IPS DF 6.9 (cell line): ENCODE results near the gene MYRF.

Source experiments
- DNase-seq: peaks from one replicate; pipeline ENCODE4 v3.0.0-alpha.2; 2013; ENCODE audit warnings: low read depth, low spot score
- H3K27ac ChIP-seq: one replicate; pipeline ENCODE4 v1.5.1; 2013; ENCODE audit warnings: low read length, control low read depth
- H3K27me3 ChIP-seq: 2 replicates; pipeline ENCODE4 v1.6.1; 2013; ENCODE audit warnings: mild to moderate bottlenecking, low read length; ENCODE audit not compliant: control insufficient read depth, insufficient read depth
- H3K36me3 ChIP-seq: 2 replicates; pipeline ENCODE4 v1.6.1; 2013; ENCODE audit warnings: low read length; ENCODE audit not compliant: control insufficient read depth, insufficient read depth
- H3K4me1 ChIP-seq: 2 replicates; pipeline ENCODE4 v1.6.1; 2013; ENCODE audit warnings: low read length; ENCODE audit not compliant: control insufficient read depth, insufficient read depth
- H3K4me3 ChIP-seq: 2 replicates; pipeline ENCODE4 v1.5.1; 2013; ENCODE audit warnings: mild to moderate bottlenecking, low read length
- H3K9me3 ChIP-seq: 2 replicates; pipeline ENCODE4 v1.6.1; 2013; ENCODE audit warnings: low read length, inconsistent platforms; ENCODE audit not compliant: control insufficient read depth, insufficient read depth
- WGBS: extraction: QIAGEN DNeasy Blood & Tissue Kit; methylation state at CpG from one replicate; pipeline ENCODE4 v1.1.7; 2013; ENCODE audit warnings: mixed read lengths, missing lambda C conversion rate; ENCODE audit not compliant: insufficient read length, insufficient coverage; 5-methylcytosine and 5-hydroxymethylcytosine counted together

MYRF gene

DNA sequence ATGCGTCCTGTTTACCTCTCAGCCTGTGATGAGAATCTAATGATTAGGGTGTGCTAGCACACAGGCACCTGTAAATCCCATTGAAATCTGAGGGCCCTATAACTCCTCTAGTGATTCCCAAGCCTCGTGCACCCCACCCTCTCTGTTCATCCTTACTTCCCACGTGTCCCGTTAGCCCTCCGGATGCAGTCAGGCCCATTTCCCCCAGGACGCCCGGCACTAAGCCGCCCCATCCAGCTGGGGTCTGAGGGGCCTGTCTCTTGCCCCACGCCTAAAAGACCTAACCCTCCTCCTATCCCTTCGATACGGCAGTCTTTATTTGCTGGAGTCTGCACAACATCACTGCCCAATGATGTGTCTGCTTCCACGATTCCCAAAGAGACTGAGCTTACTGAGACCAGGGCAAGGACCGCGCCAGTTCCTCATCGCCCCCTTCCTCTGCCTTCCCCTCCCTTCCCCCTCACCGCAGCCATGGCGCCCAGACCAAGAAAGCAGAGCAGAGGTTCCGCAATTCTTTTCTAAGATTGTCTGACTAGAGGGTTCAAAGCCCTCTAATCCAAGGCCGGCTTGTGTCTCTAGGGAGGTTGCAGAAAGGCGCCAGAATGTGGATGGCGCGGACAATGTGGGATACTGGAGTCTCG, 74.6 kb downstream of the MYRF start:
- Histone ChIP-seq H3K4me3 (peak overlapping the region; percentile 68; the same call in 1 of the 2 replicates), H3K27me3 (no peaks in the 10 kb centered on the region), H3K36me3 (no peaks in the 10 kb centered on the region), H3K4me1 (no peaks in the 10 kb centered on the region), H3K27ac (peak overlapping the region; percentile 15), H3K9me3 (no peaks in the 10 kb centered on the region)
- DNase-seq = no peak
- no CpG with 5 or more reads among the region's 23 CpGs for WGBS

- peaks cover 2% of the 10 kb centered on the region for H3K4me1 ChIP-seq
- no CpG with 5 or more reads among the region's 83 CpGs for WGBS
- no peaks in the 10 kb centered on the region for H3K9me3 ChIP-seq
- peak within 1 kb of the TSS; percentile 15 for H3K27ac ChIP-seq
- peak within 1 kb of the TSS; percentile 68 for H3K4me3 ChIP-seq
- H3K36me3 ChIP-seq = no peaks in the 10 kb centered on the region
- no peaks in the 10 kb centered on the region for H3K27me3 ChIP-seq
- peak; percentile 74 for DNase-seq
These were observed 75.3 kb downstream of the MYRF start, which contains the start of gene FADS2 for GRCh38 chr11:61827571-61828378. Gene FADS2 (plus strand): TSS chr11:61828300. CDS start chr11:61828391, 91 bp downstream.

DNA sequence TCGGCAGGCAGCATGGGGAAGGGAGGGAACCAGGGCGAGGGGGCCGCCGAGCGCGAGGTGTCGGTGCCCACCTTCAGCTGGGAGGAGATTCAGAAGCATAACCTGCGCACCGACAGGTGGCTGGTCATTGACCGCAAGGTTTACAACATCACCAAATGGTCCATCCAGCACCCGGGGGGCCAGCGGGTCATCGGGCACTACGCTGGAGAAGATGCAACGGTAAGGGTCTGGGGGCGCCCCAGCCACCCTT, 75.9 kb downstream of the MYRF start:
- WGBS = no CpG with 5 or more reads among the region's 16 CpGs
- H3K9me3 ChIP-seq = no peaks in the 10 kb centered on the region
- no peak for DNase-seq
- H3K36me3 ChIP-seq = no peaks in the 10 kb centered on the region
- peak overlapping the region; percentile 68 for H3K4me3 ChIP-seq
- H3K27ac ChIP-seq = no peak overlapping the region
- peaks cover 4% of the 10 kb centered on the region for H3K4me1 ChIP-seq
- no peaks in the 10 kb centered on the region for H3K27me3 ChIP-seq

- no peak for DNase-seq
- peaks cover 8% of the 10 kb centered on the region for H3K4me1 ChIP-seq
- peak overlapping the region; percentile 68 for H3K4me3 ChIP-seq
- no CpG with 5 or more reads among the region's 55 CpGs for WGBS
- no peaks in the 10 kb centered on the region for H3K9me3 ChIP-seq
- H3K36me3 ChIP-seq = 0 out of 2 replicates have a peak, but pooled peaks cover 5% of the 10 kb centered on the region
- H3K27ac ChIP-seq = no peak overlapping the region
- no peaks in the 10 kb centered on the region for H3K27me3 ChIP-seq
These were observed 76.4 kb downstream of the MYRF start for GRCh38 chr11:61828629-61829407.

DNA sequence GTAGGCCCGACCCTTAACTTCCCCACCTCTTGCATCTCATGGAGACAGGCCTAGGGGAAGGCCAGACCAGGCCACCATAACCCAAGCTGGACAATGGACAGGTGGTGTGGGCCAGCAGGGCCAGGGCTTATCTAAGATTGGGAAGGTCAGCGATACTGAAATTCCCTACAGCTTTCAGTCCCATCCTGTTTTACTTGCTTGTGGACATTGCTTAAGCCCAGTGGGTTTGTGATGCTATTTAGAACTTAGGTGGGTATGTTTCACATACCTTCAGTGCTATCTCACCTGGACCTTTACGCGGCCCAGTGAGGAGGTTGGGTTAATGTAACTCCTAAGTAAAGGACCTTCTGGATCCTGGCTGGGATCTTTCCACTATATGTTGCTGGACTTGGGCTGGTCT, 77.4 kb downstream of the MYRF start:
- DNase-seq = no peak
- peaks cover 13% of the 10 kb centered on the region for H3K4me1 ChIP-seq
- H3K9me3 ChIP-seq = no peaks in the 10 kb centered on the region
- peak overlapping the region; percentile 68 for H3K4me3 ChIP-seq
- no peaks in the 10 kb centered on the region for H3K27me3 ChIP-seq
- H3K36me3 ChIP-seq = 0 out of 2 replicates have a peak, but pooled peaks cover 5% of the 10 kb centered on the region
- H3K27ac ChIP-seq = no peak overlapping the region
- WGBS = no CpG with 5 or more reads among the region's 4 CpGs

DNA sequence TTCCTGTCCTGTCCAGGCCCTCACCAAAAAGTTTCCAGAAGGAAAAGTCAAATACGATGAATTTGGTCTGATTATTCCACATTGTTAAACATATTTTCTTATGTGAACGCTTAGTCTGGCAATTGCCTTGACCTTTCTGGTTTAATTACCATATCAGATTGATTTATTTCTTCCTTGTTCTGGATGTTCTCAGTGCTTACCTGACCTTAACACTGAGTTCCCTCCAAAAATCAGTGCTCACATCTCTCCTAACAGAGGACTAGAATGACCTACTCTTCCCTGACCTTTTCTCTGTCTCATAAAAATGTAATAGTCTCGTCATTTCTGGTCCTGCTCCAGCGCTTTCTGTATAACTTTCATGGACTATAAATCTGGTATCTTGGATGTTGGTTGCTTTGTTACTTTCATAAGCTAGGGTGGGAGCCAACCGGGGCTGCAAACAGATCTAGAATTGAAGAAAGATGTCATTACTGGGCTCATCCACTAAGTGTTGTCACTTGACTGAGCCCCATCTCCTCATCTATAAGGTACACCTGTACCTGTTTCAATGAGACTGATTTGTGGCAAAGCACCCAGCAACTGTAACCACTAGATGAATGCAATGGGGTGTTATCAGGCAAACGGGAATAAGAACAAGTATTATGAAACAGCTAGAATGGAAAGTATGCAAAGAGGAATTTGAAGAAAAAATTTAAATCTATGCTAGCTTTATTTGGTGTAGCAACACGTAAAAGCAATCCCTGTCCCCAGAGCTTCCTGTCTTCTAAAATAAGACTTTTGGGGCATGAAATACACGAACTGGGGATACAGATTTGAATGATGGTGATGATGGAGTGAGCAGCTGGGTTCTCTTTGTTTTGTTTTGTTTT, 78.0 kb downstream of the MYRF start:
- no peaks in the 10 kb centered on the region for H3K27me3 ChIP-seq
- no CpG with 5 or more reads among the region's 8 CpGs for WGBS
- no peak overlapping the region; the same call in 1 of the 2 replicates for H3K4me3 ChIP-seq
- H3K27ac ChIP-seq = no peak overlapping the region
- H3K4me1 ChIP-seq = peaks cover 13% of the 10 kb centered on the region
- DNase-seq = no peak
- H3K9me3 ChIP-seq = no peaks in the 10 kb centered on the region
- H3K36me3 ChIP-seq = 0 out of 2 replicates have a peak, but pooled peaks cover 5% of the 10 kb centered on the region

GRCh38 chr11:61832207-61832606, 79.8 kb downstream of the MYRF start:
- no peaks in the 10 kb centered on the region for H3K27me3 ChIP-seq
- 0 out of 2 replicates have a peak, but pooled peaks cover 5% of the 10 kb centered on the region for H3K36me3 ChIP-seq
- DNase-seq = no peak
- H3K9me3 ChIP-seq = no peaks in the 10 kb centered on the region
- H3K4me1 ChIP-seq = peaks cover 13% of the 10 kb centered on the region
- no CpG with 5 or more reads among the region's 4 CpGs for WGBS
- no peak overlapping the region for H3K27ac ChIP-seq
- no peak overlapping the region for H3K4me3 ChIP-seq

DNA sequence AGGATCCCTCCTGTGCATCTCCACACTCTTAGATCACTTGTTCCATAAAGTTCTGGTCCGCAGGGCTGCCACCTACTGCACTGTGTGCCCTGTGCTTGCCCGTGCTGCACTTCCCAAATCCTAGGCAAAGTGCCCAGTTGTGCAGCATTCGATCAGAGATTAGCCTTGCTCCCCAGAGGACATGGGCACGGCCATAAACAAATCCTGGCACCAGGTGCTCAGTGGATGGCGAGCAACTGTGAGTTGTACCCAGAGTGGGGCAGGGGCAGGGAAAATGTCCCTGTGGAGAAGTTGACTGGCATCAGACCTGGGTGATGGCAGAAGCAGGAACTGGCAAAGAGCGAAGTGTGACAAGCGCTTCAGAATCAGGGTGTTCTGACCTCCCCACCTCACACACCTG, 80.3 kb downstream of the MYRF start:
- no peak overlapping the region for H3K4me3 ChIP-seq
- no CpG with 5 or more reads among the region's 7 CpGs for WGBS
- no peak overlapping the region for H3K27ac ChIP-seq
- 0 out of 2 replicates have a peak, but pooled peaks cover 5% of the 10 kb centered on the region for H3K36me3 ChIP-seq
- peaks cover 13% of the 10 kb centered on the region for H3K4me1 ChIP-seq
- no peaks in the 10 kb centered on the region for H3K9me3 ChIP-seq
- no peaks in the 10 kb centered on the region for H3K27me3 ChIP-seq
- DNase-seq = no peak

DNA sequence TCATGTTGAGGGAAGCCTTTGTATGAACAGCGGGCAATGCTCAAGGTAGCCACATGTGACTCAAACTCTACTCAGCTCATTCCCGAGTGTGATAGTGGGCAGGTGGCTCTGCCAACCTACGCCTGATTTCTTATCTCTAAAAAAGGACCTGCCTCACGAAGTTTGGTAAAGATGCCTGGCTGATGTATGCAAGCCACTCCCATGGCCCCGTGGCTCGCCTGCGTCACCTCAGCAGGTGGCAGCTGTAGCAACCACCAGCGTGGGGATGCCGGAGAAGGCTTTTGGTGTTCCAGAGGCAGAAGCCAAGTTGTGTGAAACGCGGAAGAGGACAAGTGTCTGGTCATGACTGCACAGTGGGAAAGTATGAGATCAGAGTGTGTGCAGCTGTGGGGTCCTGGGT, 81.0 kb downstream of the MYRF start:
- H3K27ac ChIP-seq = no peak overlapping the region
- H3K4me3 ChIP-seq = no peak overlapping the region
- H3K36me3 ChIP-seq = peaks cover 9% of the 10 kb centered on the region
- H3K4me1 ChIP-seq = peaks cover 13% of the 10 kb centered on the region
- no peak for DNase-seq
- no peaks in the 10 kb centered on the region for H3K9me3 ChIP-seq
- H3K27me3 ChIP-seq = no peaks in the 10 kb centered on the region
- WGBS = no CpG with 5 or more reads among the region's 11 CpGs

DNA sequence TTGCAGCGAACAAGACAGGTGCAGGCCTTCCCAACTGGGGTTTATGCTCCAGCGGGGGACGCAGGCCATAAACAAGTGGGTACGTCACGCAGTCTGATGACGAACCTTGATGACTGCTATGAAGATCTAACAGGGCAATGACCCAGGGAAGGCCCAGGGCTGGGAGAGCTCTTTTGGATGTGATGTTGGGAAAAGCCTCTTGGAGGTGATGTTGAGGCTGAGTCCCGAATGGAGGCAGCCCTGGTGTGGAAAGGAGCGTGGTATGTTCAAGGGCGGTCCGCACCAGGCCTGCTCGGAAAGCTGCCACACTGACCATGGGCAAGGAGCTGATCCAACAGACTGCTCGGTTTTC, 81.5 kb downstream of the MYRF start:
- Histone ChIP-seq H3K27ac (peak overlapping the region; percentile 44), H3K4me3 (no peak overlapping the region), H3K27me3 (no peaks in the 10 kb centered on the region), H3K4me1 (peaks cover 13% of the 10 kb centered on the region), H3K36me3 (peaks cover 14% of the 10 kb centered on the region), H3K9me3 (no peaks in the 10 kb centered on the region)
- DNase-seq = no peak
- WGBS = no CpG with 5 or more reads among the region's 12 CpGs
